Hematopoietic multipotent progenitor cell treated with erythropoietin and hydrocortisone succinate and interleukin-3 and kit ligand, for 17 days (in vitro differentiated cells): ENCODE results near the gene CLNK.
"Not testable (repeated sequence)": the region's sequence is repeated elsewhere in the genome, so short reads cannot be mapped to it uniquely, and the experiment has no call there.

Experiments
- DNase-seq: peaks from one replicate; pipeline ENCODE4 v3.0.0-alpha.2; 2015; ENCODE audit warnings: low spot score

CLNK gene

GRCh38 chr4:10577508-10578426 lies 106.8 kb downstream of the CLNK start:
- no peak for DNase-seq

- no peak for DNase-seq
Measured at GRCh38 chr4:10577018-10577417, 107.5 kb downstream of the CLNK start.

- no peak for DNase-seq
Measured at GRCh38 chr4:10576236-10576635, 108.3 kb downstream of the CLNK start.

- DNase-seq: no peak
Measured at GRCh38 chr4:10575414-10575813, 109.2 kb downstream of the CLNK start.

- not testable (repeated sequence) for DNase-seq
Measured at GRCh38 chr4:10574553-10574952, 110.0 kb downstream of the CLNK start.

GRCh38 chr4:10571909-10572308 lies 112.7 kb downstream of the CLNK start:
- no peak for DNase-seq

- no peak for DNase-seq
Measured at GRCh38 chr4:10569491-10569890, 115.1 kb downstream of the CLNK start.

GRCh38 chr4:10567766-10568165 lies 116.8 kb downstream of the CLNK start:
- no peak for DNase-seq

- no peak for DNase-seq
Measured at GRCh38 chr4:10565166-10565780, 119.3 kb downstream of the CLNK start.

GRCh38 chr4:10554694-10555093 lies 129.9 kb downstream of the CLNK start:
- peak; percentile 18 for DNase-seq

- no peak for DNase-seq
Measured at GRCh38 chr4:10554121-10554520, 130.4 kb downstream of the CLNK start.

- DNase-seq: no peak
Measured at GRCh38 chr4:10552591-10553280, 131.8 kb downstream of the CLNK start.

- no peak for DNase-seq
Measured at GRCh38 chr4:10535912-10536311, 148.7 kb downstream of the CLNK start.

- DNase-seq: no peak
Measured at GRCh38 chr4:10534820-10535219, 149.7 kb downstream of the CLNK start.

- no peak for DNase-seq
Measured at GRCh38 chr4:10532155-10532554, 152.4 kb downstream of the CLNK start.

- DNase-seq: no peak
Measured at GRCh38 chr4:10530137-10530786, 154.3 kb downstream of the CLNK start.

GRCh38 chr4:10529291-10530136 lies 155.1 kb downstream of the CLNK start:
- DNase-seq: no peak

GRCh38 chr4:10527438-10527837 lies 157.1 kb downstream of the CLNK start:
- no peak for DNase-seq

GRCh38 chr4:10526429-10527222 lies 157.9 kb downstream of the CLNK start:
- no peak for DNase-seq

- no peak for DNase-seq
Measured at GRCh38 chr4:10524196-10524833, 160.3 kb downstream of the CLNK start.
